ENCODE data around the gene ERBB2. TPM values are rescaled to one million over a fixed set of nuclear protein-coding genes. Genes with fewer than 3 reads are reported as not detected.

The ERBB2 gene
- total and polyA plus RNA-seq, 2 of the 4 experiments (the other 2 are of a cell fraction): 28.7 to 33.3 TPM

DNA sequence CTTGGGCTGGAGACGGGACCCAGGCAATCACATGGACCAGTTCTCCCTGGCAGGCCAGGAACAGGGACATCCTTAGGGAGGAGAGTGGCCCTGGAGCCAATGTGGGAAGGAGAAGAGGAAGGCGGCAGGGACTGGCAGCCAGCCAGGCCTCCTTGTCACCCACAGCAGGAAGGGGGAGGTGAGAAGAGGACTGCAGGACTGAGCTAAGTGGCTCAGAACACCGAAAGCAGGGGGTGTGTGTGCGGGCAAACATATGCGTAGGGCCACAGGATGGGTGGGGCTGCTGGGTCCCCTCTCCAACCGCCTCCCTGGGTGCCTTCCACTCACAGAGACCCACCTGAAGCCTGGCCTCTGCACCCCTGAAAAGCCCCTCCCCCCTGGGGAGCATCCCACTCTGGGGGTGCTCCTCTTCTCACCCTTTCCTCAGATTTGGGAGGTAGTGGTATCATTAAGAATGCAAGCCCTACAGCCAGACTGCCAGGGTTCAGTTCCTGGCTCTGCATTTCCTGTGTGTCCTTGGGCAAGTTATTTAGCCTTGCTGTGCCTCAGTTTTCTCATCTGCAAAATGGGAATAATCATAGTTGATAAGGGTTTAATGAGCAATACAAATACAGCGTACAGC lies 23.6 kb upstream of the ERBB2 start:
- Histone ChIP-seq H3K56ac (ENCODE audit: extremely low read depth, insufficient read depth, low read length) (no peak overlapping the region), H4K91ac (ENCODE audit: insufficient read depth, low read depth, low read length) (no peak overlapping the region), H3K4ac (ENCODE audit: low read depth, low read length) (no peak overlapping the region), H3K9me1 (ENCODE audit: insufficient read depth, low read length) (peaks cover 7% of the 10 kb centered on the region; the same call in 1 of the 2 replicates), H2AK5ac (ENCODE audit: low read depth, low read length) (no peak overlapping the region), H2BK20ac (ENCODE audit: low read depth, low read length) (no peak overlapping the region), H4K8ac (ENCODE audit: low read depth in 2 of 2, low read length in 2 of 2) (no peak overlapping the region), H2BK5ac (ENCODE audit: low read depth, low read length, poor library complexity, severe bottlenecking) (no peak overlapping the region), H2AK9ac (replicated peaks; ENCODE audit: low read depth, low read length, poor library complexity) (no peak overlapping the region), H3K14ac (replicated peaks; ENCODE audit: low read depth, low read length) (no peak overlapping the region), H3K4me3 (ENCODE audit: insufficient read depth, low read depth, low read length) (no peak overlapping the region), H2BK120ac (ENCODE audit: low read depth, low read length) (no peak overlapping the region), H3K18ac (ENCODE audit: low read depth, low read length) (no peak overlapping the region), H2BK15ac (ENCODE audit: low read depth, low read length) (no peak overlapping the region), H3K27ac (ENCODE audit: insufficient read depth, low read length) (no peak overlapping the region), H4K20me1 (ENCODE audit: insufficient read depth, low read length) (no peaks in the 10 kb centered on the region), H3K27me3 (ENCODE audit: control insufficient read depth, insufficient read depth, low read length) (peaks cover 9% of the 10 kb centered on the region; the same call in 1 of the 2 replicates), H3K9ac (ENCODE audit: low read depth, low read length) (no peak overlapping the region), H3K4me1 (ENCODE audit: control insufficient read depth, insufficient read depth, low read length) (peaks cover 7% of the 10 kb centered on the region), H3K23ac (ENCODE audit: low read depth, low read length) (no peak overlapping the region), H3K79me1 (ENCODE audit: low read depth in 1 of 2, low read length in 2 of 2) (no peaks in the 10 kb centered on the region), H2AFZ (replicated peaks; ENCODE audit: low read length, poor library complexity) (no peak overlapping the region), H3K36me3 (ENCODE audit: control insufficient read depth, insufficient read depth, low read length) (peaks cover 5% of the 10 kb centered on the region; the same call in 1 of the 2 replicates), H3K4me2 (ENCODE audit: low read depth, low read length) (no peak overlapping the region), H4K5ac (ENCODE audit: low read depth, low read length) (no peak overlapping the region), H3K9me3 (ENCODE audit: control insufficient read depth, insufficient read depth, low read length) (no peaks in the 10 kb centered on the region)
- dilution Hi-C loops (cut with HindIII; ENCODE audit: low sequenced_read_pairs, unreplicated experiment) (no loop called here), intact Hi-C loops (cut with micrococcal nuclease) (no loop called here), in situ Hi-C loops (cut with MboI; ENCODE audit: low sequenced_read_pairs) (no loop called here)
- DNase-seq: no peak
- no peak for ATAC-seq (ENCODE audit: low read depth)
- POLR2A ChIA-PET (ENCODE audit: unreplicated experiment): no interaction called here
- 100% methylated on average over 1 of the region's 7 CpGs; no CpG with 5 or more reads in 1 of the 2 experiments for WGBS, 2 experiments (ENCODE audit: extremely low coverage in 2 of 2, insufficient read length in 1 of 2)
- CTCF ChIA-PET: no interaction called here
- BruUV-seq (replicated peaks): no TSS peak
- no peak for TF ChIP-seq RAD21 (IDR thresholded peaks at IDR 0.05; ENCODE audit: low read length)
- no peak for TF ChIP-seq MAZ (IDR thresholded peaks at IDR 0.05; ENCODE audit: borderline replicate concordance, low read depth, low read length)
- no peak for TF ChIP-seq FOS (IDR thresholded peaks at IDR 0.05; ENCODE audit: low read depth, low read length)
- TF ChIP-seq CHD1 (IDR thresholded peaks at IDR 0.05; ENCODE audit: low read depth, low read length): no peak
- TF ChIP-seq, protein P1, sequence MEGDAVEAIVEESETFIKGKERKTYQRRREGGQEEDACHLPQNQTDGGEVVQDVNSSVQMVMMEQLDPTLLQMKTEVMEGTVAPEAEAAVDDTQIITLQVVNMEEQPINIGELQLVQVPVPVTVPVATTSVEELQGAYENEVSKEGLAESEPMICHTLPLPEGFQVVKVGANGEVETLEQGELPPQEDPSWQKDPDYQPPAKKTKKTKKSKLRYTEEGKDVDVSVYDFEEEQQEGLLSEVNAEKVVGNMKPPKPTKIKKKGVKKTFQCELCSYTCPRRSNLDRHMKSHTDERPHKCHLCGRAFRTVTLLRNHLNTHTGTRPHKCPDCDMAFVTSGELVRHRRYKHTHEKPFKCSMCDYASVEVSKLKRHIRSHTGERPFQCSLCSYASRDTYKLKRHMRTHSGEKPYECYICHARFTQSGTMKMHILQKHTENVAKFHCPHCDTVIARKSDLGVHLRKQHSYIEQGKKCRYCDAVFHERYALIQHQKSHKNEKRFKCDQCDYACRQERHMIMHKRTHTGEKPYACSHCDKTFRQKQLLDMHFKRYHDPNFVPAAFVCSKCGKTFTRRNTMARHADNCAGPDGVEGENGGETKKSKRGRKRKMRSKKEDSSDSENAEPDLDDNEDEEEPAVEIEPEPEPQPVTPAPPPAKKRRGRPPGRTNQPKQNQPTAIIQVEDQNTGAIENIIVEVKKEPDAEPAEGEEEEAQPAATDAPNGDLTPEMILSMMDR (conservative IDR thresholded peaks at IDR 0.05; ENCODE audit: low read depth, low read length): no peak
- TF ChIP-seq POLR2A (IDR thresholded peaks at IDR 0.05; ENCODE audit: low read depth, low read length): no peak
- no peak for TF ChIP-seq NFE2L2 (IDR thresholded peaks at IDR 0.05; ENCODE audit: low read depth, low read length)
- no peak for TF ChIP-seq SMC3 (IDR thresholded peaks at IDR 0.05; ENCODE audit: low read depth, low read length)
- TF ChIP-seq CEBPB (IDR thresholded peaks at IDR 0.05; ENCODE audit: low read depth, low read length): no peak
- no peak for TF ChIP-seq RCOR1 (IDR thresholded peaks at IDR 0.05; ENCODE audit: insufficient replicate concordance, low read length)

Data from IMR-90 (cell line).